HT1080 (cell line): ENCODE data around the gene WDR7. TPM values are rescaled to one million over a fixed set of nuclear protein-coding genes. Genes with fewer than 3 reads are reported as not detected.

Experiments used
- DNase-seq: peaks from one replicate; pipeline ENCODE4 v3.0.0-alpha.2; 2015; ENCODE audit warnings: low read depth
- total RNA-seq: library from RNA; depleted of rRNA; stranded (reverse); fragments of >200 nt; shearing (Covaris generic); gene quantifications from 2 replicates; pipeline ENCODE4 v1.2.3, GENCODE V29; 2014

WDR7 gene
- total RNA-seq, 1 experiment from 2014 or later = 11.4 TPM

GRCh38 chr18:56984731-56985130, 333.6 kb downstream of the WDR7 start:
- no peak for DNase-seq

DNA sequence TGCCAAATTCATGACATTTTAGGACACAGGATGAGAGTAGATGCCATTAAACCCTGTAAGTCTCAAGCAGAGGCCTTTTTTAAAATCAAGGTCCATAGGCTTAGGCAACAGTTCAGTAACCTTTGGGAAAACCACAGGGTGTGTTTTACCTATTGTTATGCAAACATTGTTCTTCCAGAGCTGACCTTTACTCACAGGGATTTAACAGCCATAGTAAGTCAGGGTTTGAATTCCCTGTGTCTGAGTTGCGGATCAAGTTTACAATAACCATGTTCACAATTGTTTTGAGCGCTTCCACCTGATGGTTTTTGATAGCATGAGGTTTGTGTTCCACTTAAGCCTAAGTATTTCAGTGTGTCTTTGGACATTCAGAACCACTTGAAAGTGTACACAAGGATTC, 335.7 kb downstream of the WDR7 start:
- DNase-seq = no peak

DNA sequence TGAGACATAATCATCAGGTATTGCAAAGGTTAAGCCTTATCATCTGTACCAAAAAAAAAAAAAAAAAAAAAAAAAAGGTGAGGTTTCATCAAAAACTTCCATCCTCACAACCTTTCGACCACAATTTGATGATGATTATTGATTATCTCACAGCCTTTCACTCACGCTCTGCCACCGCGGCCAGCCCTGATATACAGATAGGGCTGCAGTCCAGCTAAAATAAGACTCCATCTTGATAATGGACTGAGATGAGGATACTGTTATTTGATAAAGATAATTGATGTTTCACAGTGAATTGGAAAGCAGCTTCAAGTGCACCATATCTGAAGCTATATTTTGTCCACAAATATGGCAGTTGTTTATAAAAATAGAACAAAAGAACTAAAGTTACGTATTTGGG, 336.1 kb downstream of the WDR7 start:
- no peak for DNase-seq

GRCh38 chr18:56988022-56988421, 336.9 kb downstream of the WDR7 start:
- DNase-seq = no peak

- DNase-seq = no peak
Observed at GRCh38 chr18:56990678-56991077, 339.5 kb downstream of the WDR7 start.

- DNase-seq = no peak
Observed at GRCh38 chr18:56992777-56993176, 341.6 kb downstream of the WDR7 start.

- DNase-seq = no peak
Observed at GRCh38 chr18:56995579-56996188, 344.5 kb downstream of the WDR7 start.

DNA sequence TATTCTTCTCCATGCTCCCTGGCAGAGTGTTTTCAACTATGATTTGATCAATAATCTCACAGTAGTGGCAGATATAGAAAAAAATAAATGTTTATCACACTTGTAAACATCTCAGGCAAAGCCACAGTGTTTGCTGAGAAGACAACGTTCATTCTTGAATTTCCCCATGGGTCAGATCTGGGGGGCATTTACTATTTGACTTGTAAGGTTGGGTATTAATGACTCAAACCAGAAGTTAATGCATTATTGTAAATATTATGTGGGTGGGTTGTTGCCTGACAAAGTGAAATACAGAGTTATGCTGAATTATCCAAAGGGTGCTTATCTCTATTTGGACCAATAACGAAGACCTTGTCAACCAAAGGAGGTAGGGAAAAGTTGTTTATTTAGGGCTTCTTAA, 346.0 kb downstream of the WDR7 start:
- DNase-seq = no peak

DNA sequence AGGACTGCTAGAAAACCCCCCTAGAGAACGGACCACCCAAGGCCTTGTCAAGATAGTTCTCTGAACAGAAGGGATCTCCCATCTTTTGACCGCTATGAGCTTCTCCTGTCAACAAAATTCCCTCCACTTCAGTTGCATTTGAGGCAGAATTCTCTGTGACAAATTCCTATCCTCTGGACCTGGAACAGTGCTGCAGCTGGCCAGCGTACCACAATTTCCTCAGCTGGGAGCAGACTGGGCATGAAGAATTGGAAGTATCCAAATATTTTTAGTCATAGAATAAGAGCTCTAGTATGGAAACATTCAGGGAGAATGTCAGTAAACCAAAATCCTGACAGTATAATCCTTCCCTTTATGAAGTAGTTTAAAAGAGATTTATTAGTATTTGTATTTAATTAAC, 348.7 kb downstream of the WDR7 start:
- no peak for DNase-seq

- DNase-seq = no peak
Observed at GRCh38 chr18:57002627-57003026, 351.5 kb downstream of the WDR7 start.

DNA sequence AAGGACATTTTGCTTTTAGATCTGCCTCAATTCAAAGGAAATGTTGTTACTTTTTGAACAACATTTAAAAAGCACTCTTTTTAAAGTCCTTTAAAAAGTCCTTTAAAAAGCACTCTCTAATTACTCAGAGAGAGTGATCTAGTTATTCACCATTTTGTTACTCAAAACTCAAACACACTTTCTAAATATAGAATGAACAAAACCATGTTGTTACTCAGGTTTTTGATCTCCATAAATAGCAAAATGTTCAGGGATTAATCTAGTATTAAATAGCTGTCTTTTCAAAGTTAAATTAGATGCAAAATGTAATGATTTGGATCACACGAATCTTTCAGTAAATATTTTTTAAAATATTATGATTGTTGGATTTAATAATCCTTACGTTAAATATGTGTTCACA, 352.2 kb downstream of the WDR7 start:
- no peak for DNase-seq

DNA sequence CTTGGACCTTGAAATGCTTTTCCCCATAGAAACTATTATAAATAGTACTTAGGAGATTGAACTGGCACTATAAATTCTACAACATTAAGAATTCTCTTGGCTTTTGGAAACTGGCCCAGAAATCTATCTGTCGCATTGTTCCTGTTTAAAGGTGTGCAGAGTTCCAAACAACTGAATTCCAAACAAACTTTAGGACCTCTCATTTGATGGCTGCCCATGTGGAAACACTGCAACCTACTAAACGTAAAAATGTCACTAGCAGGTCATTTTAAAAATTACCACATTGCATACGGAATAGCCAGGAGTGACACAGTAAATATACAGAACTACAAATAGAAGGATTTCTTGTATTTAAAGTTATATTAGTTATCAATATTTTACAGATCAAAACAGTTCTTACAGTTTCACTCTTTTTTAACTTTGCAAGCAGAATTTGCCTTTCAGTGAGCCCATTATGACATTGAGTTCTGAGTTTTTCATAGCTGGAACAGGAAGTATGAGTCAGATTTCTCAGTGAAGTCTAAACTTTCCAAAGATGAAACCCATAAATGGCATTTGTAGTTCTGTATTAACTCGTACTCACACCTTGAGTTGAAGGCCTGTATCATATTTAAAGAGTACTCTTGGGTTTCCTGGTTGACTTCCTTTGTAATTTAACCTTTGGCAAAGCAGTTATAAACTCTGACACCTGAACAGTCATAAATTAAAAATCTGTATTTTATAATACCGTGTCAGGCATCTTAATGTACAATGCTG, 353.4 kb downstream of the WDR7 start:
- peak; percentile 75 for DNase-seq

DNA sequence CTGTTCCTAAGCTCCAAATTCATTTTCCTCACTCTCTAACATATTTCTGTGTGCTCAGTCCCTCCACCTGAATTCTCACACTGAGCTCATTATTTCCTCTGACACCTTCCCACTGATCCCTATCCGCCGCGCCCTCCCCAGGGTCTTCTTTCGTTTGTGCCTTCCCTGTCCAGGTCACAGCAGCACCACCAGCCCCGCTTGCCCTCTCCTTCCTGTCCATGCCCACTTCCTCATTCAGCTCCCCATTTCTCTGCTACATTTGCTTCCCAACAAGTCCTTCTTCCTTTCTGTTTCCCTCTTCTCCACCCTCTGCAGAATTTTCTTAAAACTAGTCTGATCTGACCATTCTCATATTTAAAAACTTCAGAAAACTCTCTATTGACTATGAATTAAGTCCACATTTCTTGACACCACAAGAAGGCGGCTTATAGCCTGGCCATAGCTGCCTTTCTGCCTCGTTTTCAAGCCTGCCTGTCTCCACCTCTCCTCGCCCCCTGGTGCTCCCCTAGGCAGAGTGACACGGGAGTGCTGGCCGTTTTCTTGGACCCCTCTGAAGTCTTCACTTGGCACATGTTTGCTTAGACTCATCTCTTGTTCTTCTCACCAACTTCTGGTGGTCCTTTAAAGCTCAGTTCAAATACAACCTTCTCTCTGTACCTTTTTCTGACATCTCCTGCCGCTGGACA, 357.0 kb downstream of the WDR7 start:
- DNase-seq = no peak

GRCh38 chr18:57009844-57010243, 358.7 kb downstream of the WDR7 start:
- DNase-seq = no peak

GRCh38 chr18:57014772-57015413, 363.7 kb downstream of the WDR7 start:
- DNase-seq = no peak

- no peak for DNase-seq
Observed at GRCh38 chr18:57015451-57015850, 364.3 kb downstream of the WDR7 start.

GRCh38 chr18:57018845-57019244, 367.7 kb downstream of the WDR7 start:
- DNase-seq = no peak

DNA sequence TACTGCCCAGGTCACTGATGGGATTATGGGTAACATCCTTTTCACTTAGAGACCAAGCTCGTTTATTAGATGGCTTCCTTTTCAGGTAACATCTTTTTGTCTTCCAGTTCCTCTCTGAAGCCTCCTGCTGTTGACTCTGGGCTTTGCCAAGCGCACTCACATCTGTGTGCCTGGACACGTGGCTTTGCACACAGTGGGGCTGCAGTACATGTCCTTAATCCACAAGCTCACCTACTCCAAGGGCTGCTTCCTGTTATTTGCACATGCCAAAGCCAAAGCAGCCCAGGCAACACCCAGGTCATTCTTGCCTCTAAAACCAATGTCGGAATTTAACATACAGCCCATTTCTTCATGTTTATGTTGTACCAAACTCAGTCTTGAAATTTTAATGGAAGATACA, 371.6 kb downstream of the WDR7 start:
- no peak for DNase-seq

DNA sequence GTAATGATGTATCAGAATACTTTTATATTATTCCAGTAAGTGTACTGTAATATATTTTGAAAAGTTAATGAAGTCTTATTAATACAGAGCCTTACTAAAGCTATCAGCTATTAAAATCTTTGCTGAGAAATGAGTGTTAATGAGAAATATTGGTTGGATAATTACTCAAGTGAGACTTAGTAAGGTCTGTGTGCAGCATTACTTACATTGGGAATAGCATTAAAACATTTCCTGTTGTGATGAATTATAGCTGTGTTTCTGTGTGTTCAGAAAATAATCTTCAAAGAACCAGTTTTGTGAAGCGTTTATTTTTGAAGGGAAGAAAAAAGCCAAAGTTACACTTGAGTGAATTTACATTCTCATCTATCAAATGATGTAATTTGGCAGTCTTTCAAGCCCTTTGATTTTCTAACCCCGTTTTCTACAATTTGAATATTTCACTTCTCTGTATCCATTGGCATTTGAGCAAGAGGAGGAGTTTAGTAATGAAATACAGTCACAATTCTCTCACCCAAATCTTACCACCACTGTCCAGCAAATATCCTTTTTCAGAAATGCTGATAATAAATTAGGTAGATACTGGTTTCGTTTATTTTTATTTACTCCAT, 372.2 kb downstream of the WDR7 start:
- no peak for DNase-seq

DNA sequence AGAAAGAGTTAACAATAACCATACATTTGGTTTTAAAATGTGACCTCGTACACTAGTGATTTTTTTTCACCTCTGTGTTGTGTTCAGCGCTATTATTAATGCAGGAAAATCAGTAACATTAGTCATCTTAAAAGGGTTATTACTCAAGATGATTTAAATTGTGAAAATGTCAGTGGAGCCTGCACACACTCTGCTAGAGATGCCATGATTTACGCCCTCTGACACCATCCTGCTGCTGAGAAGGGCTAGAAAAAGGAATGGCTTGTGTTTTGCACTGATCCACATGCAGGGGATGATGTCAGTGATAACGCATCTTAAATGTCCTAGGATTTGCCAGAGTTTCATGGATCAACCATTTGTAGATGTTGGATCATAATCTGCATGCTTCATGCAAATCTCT, 374.4 kb downstream of the WDR7 start:
- no peak for DNase-seq

GRCh38 chr18:57026316-57026715, 375.2 kb downstream of the WDR7 start:
- DNase-seq = no peak

- no peak for DNase-seq
Observed at GRCh38 chr18:57027190-57027708, 376.1 kb downstream of the WDR7 start.
